Measurements from ENCODE around the gene RAD18. TPM values are rescaled to one million over a fixed set of nuclear protein-coding genes. Genes with fewer than 3 reads are reported as not detected.

RAD18 gene
- total RNA-seq, 3 donors from 2014 or later: 10.2 to 16.1 (median 12.5) TPM

GRCh38 chr3:8981700-8982099, 18.4 kb upstream of the RAD18 start:
- no peak for DNase-seq
- peaks cover 4% of the 10 kb centered on the region for H3K9me3 ChIP-seq
- TF ChIP-seq CTCF (IDR thresholded peaks at IDR 0.05): no peak

GRCh38 chr3:8981296-8981695, 18.0 kb upstream of the RAD18 start:
- no peaks in the 10 kb centered on the region for H3K36me3 ChIP-seq (ENCODE audit: low read depth)
- intact Hi-C loops (cut with DNase I, micrococcal nuclease): no loop called here
- H3K4me1 ChIP-seq (ENCODE audit: low read depth): no peaks in the 10 kb centered on the region
- no peak for DNase-seq
- H3K4me3 ChIP-seq: no peak overlapping the region
- ATAC-seq: no peak
- no peak for TF ChIP-seq CTCF (IDR thresholded peaks at IDR 0.05)
- peaks cover 4% of the 10 kb centered on the region for H3K9me3 ChIP-seq

More at GRCh38 chr3:8981700-8982099, 18.4 kb upstream of the RAD18 start:
- intact Hi-C loops (cut with DNase I, micrococcal nuclease): no loop called here
- Histone ChIP-seq H3K4me1 (ENCODE audit: low read depth) (no peaks in the 10 kb centered on the region), H3K4me3 (no peak overlapping the region), H3K36me3 (ENCODE audit: low read depth) (no peaks in the 10 kb centered on the region)
- ATAC-seq: no peak

GRCh38 chr3:8980756-8981257, 17.5 kb upstream of the RAD18 start:
- no peak for ATAC-seq

GRCh38 chr3:8979262-8979661, 16.0 kb upstream of the RAD18 start:
- TF ChIP-seq CTCF (IDR thresholded peaks at IDR 0.05): no peak
- no peak for DNase-seq
- Histone ChIP-seq H3K4me3 (no peak overlapping the region), H3K9me3 (peaks cover 4% of the 10 kb centered on the region), H3K36me3 (ENCODE audit: low read depth) (no peaks in the 10 kb centered on the region), H3K4me1 (ENCODE audit: low read depth) (no peaks in the 10 kb centered on the region)
- intact Hi-C loops (cut with DNase I, micrococcal nuclease): no loop called here
- ATAC-seq: no peak

More at GRCh38 chr3:8980756-8981257, 17.5 kb upstream of the RAD18 start:
- Histone ChIP-seq H3K36me3 (ENCODE audit: low read depth) (no peaks in the 10 kb centered on the region), H3K4me3 (no peak overlapping the region), H3K4me1 (ENCODE audit: low read depth) (no peaks in the 10 kb centered on the region), H3K9me3 (peaks cover 4% of the 10 kb centered on the region)
- intact Hi-C loops (cut with DNase I, micrococcal nuclease): no loop called here
- no peak for DNase-seq
- TF ChIP-seq CTCF (IDR thresholded peaks at IDR 0.05): no peak

- H3K4me3 ChIP-seq: no peak overlapping the region
- TF ChIP-seq CTCF (IDR thresholded peaks at IDR 0.05): no peak
- H3K4me1 ChIP-seq (ENCODE audit: low read depth): no peaks in the 10 kb centered on the region
- DNase-seq: no peak
- intact Hi-C loops (cut with DNase I, micrococcal nuclease): no loop called here
- H3K9me3 ChIP-seq: peaks cover 4% of the 10 kb centered on the region
- no peaks in the 10 kb centered on the region for H3K36me3 ChIP-seq (ENCODE audit: low read depth)
- no peak for ATAC-seq
These were observed 15.3 kb upstream of the RAD18 start for GRCh38 chr3:8978551-8978950.

All from mucosa of descending colon (tissue), 3 donors.